ENCODE data around the gene BGN. TPM values are rescaled to one million over a fixed set of nuclear protein-coding genes. Genes with fewer than 3 reads are reported as not detected.

Gene BGN
- total and polyA plus RNA-seq, 10 of the 15 experiments (the other 5 are each of a cell fraction or from before 2014, with no cell fraction given): 0.06 to 0.18 (median 0.12) TPM; not detected in 7

GRCh38 chrX:153491351-153491914 is 3.3 kb upstream of the BGN start:
- Histone ChIP-seq H4K20me1 (ENCODE audit: control insufficient read depth, insufficient read depth) (no peaks in the 10 kb centered on the region), H3K36me3 (ENCODE audit: control insufficient read depth in 2 of 2, insufficient read depth in 2 of 2, low read length in 1 of 2) (no peaks in the 10 kb centered on the region), H3K4me3 (no peak overlapping the region), H3K9ac (ENCODE audit: control insufficient read depth, insufficient read depth, low read length) (no peak overlapping the region), H3K9me3 (replicated peaks; ENCODE audit: control insufficient read depth, insufficient read depth, low read length) (no peaks in the 10 kb centered on the region; the same call in 2 of the 3 replicates), H3K27me3 (replicated peaks in 1 of 2; ENCODE audit: control insufficient read depth in 2 of 2, insufficient read depth in 2 of 2, low read length in 1 of 2) (no peaks in the 10 kb centered on the region), H2AFZ (ENCODE audit: control insufficient read depth, low read depth, low read length) (no peak overlapping the region), H3K4me2 (ENCODE audit: control insufficient read depth, insufficient read depth) (no peak overlapping the region), H3K79me2 (ENCODE audit: control insufficient read depth, insufficient read depth, low read length) (no peaks in the 10 kb centered on the region), H3K4me1 (ENCODE audit: control insufficient read depth, insufficient read depth, low read length) (no peaks in the 10 kb centered on the region), H3K27ac (ENCODE audit: control insufficient read depth, insufficient read depth) (no peak overlapping the region)
- RAD21 ChIA-PET (ENCODE audit: unreplicated experiment): no interaction called here
- SMC1A ChIA-PET (ENCODE audit: uncharacterized antibody, unreplicated experiment): no interaction called here
- TF ChIP-seq MYB (IDR thresholded peaks at IDR 0.05; ENCODE audit: borderline replicate concordance, low read depth, low read length): no peak
- TF ChIP-seq ZNF622 (IDR thresholded peaks at IDR 0.05): no peak
- no peak for TF ChIP-seq EED (IDR thresholded peaks at IDR 0.05; ENCODE audit: low read depth)
- no peak for TF ChIP-seq MAX (IDR thresholded peaks at IDR 0.05; ENCODE audit: low read depth, low read length)
- no peak for TF ChIP-seq ESRRA (IDR thresholded peaks at IDR 0.05; ENCODE audit: low read length)
- no peak for TF ChIP-seq GATAD2B (conservative IDR thresholded peaks at IDR 0.05; ENCODE audit: low read depth)
- intact Hi-C loops (cut with micrococcal nuclease; ENCODE audit: unreplicated experiment) (no loop called here), in situ Hi-C loops (cut with MboI) (no loop called here)
- WGBS (ENCODE audit: insufficient coverage, insufficient replicate concordance, low lambda C conversion rate, missing lambda C conversion rate): 20% methylated on average over 8 of the region's 10 CpGs
- POLR2A ChIA-PET: no interaction called here
- no peak for FAIRE-seq
- no peak for DNase-seq (ENCODE audit: low read depth, low spot score)
- CTCF ChIA-PET: no interaction called here
- no peak for ATAC-seq
- no TSS peak for BruUV-seq (replicated peaks)

- no peak overlapping the region for H3K27ac ChIP-seq (ENCODE audit: control insufficient read depth, insufficient read depth)
- RAD21 ChIA-PET (ENCODE audit: unreplicated experiment): no interaction called here
- TF ChIP-seq NR2C2 (IDR thresholded peaks at IDR 0.05; ENCODE audit: borderline replicate concordance, control insufficient read depth, insufficient read length, low read depth): no peak
- TF ChIP-seq JUND (IDR thresholded peaks at IDR 0.05; ENCODE audit: low read depth, low read length): no peak
- no peak for TF ChIP-seq SUPT20H (IDR thresholded peaks at IDR 0.05; ENCODE audit: borderline replicate concordance, control insufficient read depth, low read depth, low read length)
- TF ChIP-seq DPF2 (IDR thresholded peaks at IDR 0.05): no peak
- no peak for TF ChIP-seq NR2C1 (IDR thresholded peaks at IDR 0.05)
- TF ChIP-seq MYB (IDR thresholded peaks at IDR 0.05; ENCODE audit: borderline replicate concordance, low read depth, low read length): no peak
- no peak for TF ChIP-seq CEBPZ (IDR thresholded peaks at IDR 0.05; ENCODE audit: low read depth, low read length)
- TF ChIP-seq TARDBP (IDR thresholded peaks at IDR 0.05; ENCODE audit: borderline replicate concordance): no peak
- TF ChIP-seq CBFB (IDR thresholded peaks at IDR 0.05; ENCODE audit: low read depth): no peak
- TF ChIP-seq HDAC2 (IDR thresholded peaks at IDR 0.05): no peak
Observed at GRCh38 chrX:153491918-153492317, 2.9 kb upstream of the BGN start.

More at GRCh38 chrX:153491918-153492317, 2.9 kb upstream of the BGN start:
- ATAC-seq (no peak), DNase-seq (ENCODE audit: low read depth, low spot score) (no peak), FAIRE-seq (no peak)
- CTCF ChIA-PET: interaction anchor here (1.1 kb wide), 1 partner anchor 15 kb away, joined by 3 read pairs; no protein-coding TSS in a partner anchor
- Histone ChIP-seq H2AFZ (ENCODE audit: control insufficient read depth, low read depth, low read length) (no peak overlapping the region), H3K9ac (ENCODE audit: control insufficient read depth, insufficient read depth, low read length) (no peak overlapping the region), H4K20me1 (ENCODE audit: control insufficient read depth, insufficient read depth) (no peaks in the 10 kb centered on the region), H3K4me2 (ENCODE audit: control insufficient read depth, insufficient read depth) (no peak overlapping the region), H3K4me1 (ENCODE audit: control insufficient read depth, insufficient read depth, low read length) (no peaks in the 10 kb centered on the region), H3K36me3 (ENCODE audit: control insufficient read depth in 2 of 2, insufficient read depth in 2 of 2, low read length in 1 of 2) (no peaks in the 10 kb centered on the region), H3K27me3 (replicated peaks in 1 of 2; ENCODE audit: control insufficient read depth in 2 of 2, insufficient read depth in 2 of 2, low read length in 1 of 2) (no peaks in the 10 kb centered on the region), H3K79me2 (ENCODE audit: control insufficient read depth, insufficient read depth, low read length) (no peaks in the 10 kb centered on the region), H3K4me3 (no peak overlapping the region), H3K9me3 (replicated peaks; ENCODE audit: control insufficient read depth, insufficient read depth, low read length) (no peaks in the 10 kb centered on the region; the same call in 2 of the 3 replicates)
- SMC1A ChIA-PET (ENCODE audit: uncharacterized antibody, unreplicated experiment): no interaction called here
- 29% methylated on average over 11 of the region's 11 CpGs for WGBS (ENCODE audit: insufficient coverage, insufficient replicate concordance, low lambda C conversion rate, missing lambda C conversion rate)
- intact Hi-C loops (cut with micrococcal nuclease; ENCODE audit: unreplicated experiment) (no loop called here), in situ Hi-C loops (cut with MboI) (no loop called here)
- BruUV-seq (replicated peaks): no TSS peak
- POLR2A ChIA-PET: no interaction called here

Data from GM12878 (cell line).